ENCODE measurements around the gene SCNN1G.

Gene SCNN1G

DNA sequence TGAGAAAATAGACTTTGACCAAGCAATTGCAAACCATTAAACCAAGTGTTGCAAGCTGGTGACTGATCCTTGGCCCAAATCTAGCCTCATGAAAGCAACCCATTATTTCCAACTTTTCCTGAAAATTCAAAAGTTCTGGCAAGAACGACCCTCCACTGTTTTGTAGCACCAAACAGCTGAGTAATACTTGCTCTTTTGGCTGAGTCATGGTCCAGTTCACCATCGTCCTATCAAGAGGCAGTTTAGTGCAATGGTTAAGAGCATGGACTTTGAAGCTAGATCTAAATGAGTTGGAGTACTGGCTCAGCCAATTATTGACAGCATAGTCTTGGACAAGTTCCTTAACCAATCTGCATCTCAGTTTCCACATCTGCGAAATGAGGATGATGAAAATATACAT lies 31.3 kb downstream of the SCNN1G start:
- ATAC-seq (ENCODE audit: low read depth) (no peak), DNase-seq (ENCODE audit: low spot score) (no peak)
- Histone ChIP-seq H3K4me1 (ENCODE audit: insufficient read depth, poor library complexity, severe bottlenecking) (no peaks in the 10 kb centered on the region), H3K36me3 (ENCODE audit: low read depth) (no peaks in the 10 kb centered on the region), H3K4me3 (ENCODE audit: severe bottlenecking) (no peak overlapping the region), H3K27ac (ENCODE audit: poor library complexity, severe bottlenecking) (no peak overlapping the region), H3K27me3 (ENCODE audit: insufficient read depth, poor library complexity, severe bottlenecking) (no peaks in the 10 kb centered on the region), H3K9me3 (ENCODE audit: severe bottlenecking) (no peaks in the 10 kb centered on the region)
- TF ChIP-seq, protein P1, sequence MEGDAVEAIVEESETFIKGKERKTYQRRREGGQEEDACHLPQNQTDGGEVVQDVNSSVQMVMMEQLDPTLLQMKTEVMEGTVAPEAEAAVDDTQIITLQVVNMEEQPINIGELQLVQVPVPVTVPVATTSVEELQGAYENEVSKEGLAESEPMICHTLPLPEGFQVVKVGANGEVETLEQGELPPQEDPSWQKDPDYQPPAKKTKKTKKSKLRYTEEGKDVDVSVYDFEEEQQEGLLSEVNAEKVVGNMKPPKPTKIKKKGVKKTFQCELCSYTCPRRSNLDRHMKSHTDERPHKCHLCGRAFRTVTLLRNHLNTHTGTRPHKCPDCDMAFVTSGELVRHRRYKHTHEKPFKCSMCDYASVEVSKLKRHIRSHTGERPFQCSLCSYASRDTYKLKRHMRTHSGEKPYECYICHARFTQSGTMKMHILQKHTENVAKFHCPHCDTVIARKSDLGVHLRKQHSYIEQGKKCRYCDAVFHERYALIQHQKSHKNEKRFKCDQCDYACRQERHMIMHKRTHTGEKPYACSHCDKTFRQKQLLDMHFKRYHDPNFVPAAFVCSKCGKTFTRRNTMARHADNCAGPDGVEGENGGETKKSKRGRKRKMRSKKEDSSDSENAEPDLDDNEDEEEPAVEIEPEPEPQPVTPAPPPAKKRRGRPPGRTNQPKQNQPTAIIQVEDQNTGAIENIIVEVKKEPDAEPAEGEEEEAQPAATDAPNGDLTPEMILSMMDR (IDR thresholded peaks at IDR 0.05; ENCODE audit: poor library complexity, severe bottlenecking), result no peak

DNA sequence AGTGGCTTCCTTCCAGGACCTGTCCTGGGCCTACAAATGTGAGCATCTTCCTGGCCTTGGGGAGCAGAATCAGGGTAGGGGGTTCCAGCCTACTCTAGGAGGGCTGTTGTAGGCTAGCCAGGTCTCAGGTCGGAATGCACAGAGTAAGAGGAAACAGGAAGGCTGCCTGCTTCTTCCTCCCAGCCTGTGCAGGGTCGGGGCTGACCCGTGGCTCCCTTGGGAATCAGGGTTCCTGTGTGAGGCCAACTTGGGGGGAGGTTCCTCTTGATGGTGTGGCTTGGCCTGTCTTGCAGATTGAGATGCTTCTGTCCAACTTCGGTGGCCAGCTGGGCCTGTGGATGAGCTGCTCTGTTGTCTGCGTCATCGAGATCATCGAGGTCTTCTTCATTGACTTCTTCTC lies 32.3 kb downstream of the SCNN1G start:
- TF ChIP-seq, protein P1 (IDR thresholded peaks at IDR 0.05; ENCODE audit: poor library complexity, severe bottlenecking), result no peak
- Histone ChIP-seq H3K4me1 (ENCODE audit: insufficient read depth, poor library complexity, severe bottlenecking) (no peaks in the 10 kb centered on the region), H3K27me3 (ENCODE audit: insufficient read depth, poor library complexity, severe bottlenecking) (no peaks in the 10 kb centered on the region), H3K36me3 (ENCODE audit: low read depth) (no peaks in the 10 kb centered on the region), H3K4me3 (ENCODE audit: severe bottlenecking) (no peak overlapping the region), H3K9me3 (ENCODE audit: severe bottlenecking) (no peaks in the 10 kb centered on the region), H3K27ac (ENCODE audit: poor library complexity, severe bottlenecking) (no peak overlapping the region)
- ATAC-seq (ENCODE audit: low read depth) (no peak), DNase-seq (ENCODE audit: low spot score) (no peak)

DNA sequence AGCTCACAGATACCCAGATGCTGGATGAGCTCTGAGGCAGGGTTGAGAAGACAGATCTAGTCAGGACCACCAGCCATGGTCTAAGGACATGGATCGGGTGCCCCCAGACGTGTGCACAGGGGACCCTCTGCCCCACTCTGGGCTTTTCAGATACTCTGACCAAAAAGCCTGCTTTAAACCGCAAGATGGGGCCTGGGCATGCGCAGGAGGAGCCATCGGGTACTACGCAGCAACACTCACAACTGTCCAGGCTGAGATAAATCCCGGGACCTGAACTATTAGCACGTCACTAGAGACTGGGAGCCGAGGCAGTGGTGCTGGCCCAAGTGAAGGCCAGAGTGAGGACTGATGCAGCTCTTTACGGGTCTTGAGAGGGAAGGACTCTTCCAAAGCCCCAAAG lies 32.9 kb downstream of the SCNN1G start:
- Histone ChIP-seq H3K4me3 (ENCODE audit: severe bottlenecking) (no peak overlapping the region), H3K27ac (ENCODE audit: poor library complexity, severe bottlenecking) (no peak overlapping the region), H3K27me3 (ENCODE audit: insufficient read depth, poor library complexity, severe bottlenecking) (no peaks in the 10 kb centered on the region), H3K9me3 (ENCODE audit: severe bottlenecking) (no peaks in the 10 kb centered on the region), H3K36me3 (ENCODE audit: low read depth) (no peaks in the 10 kb centered on the region), H3K4me1 (ENCODE audit: insufficient read depth, poor library complexity, severe bottlenecking) (no peaks in the 10 kb centered on the region)
- DNase-seq (ENCODE audit: low spot score) (no peak), ATAC-seq (ENCODE audit: low read depth) (no peak)
- TF ChIP-seq, protein P1 (IDR thresholded peaks at IDR 0.05; ENCODE audit: poor library complexity, severe bottlenecking), result no peak

DNA sequence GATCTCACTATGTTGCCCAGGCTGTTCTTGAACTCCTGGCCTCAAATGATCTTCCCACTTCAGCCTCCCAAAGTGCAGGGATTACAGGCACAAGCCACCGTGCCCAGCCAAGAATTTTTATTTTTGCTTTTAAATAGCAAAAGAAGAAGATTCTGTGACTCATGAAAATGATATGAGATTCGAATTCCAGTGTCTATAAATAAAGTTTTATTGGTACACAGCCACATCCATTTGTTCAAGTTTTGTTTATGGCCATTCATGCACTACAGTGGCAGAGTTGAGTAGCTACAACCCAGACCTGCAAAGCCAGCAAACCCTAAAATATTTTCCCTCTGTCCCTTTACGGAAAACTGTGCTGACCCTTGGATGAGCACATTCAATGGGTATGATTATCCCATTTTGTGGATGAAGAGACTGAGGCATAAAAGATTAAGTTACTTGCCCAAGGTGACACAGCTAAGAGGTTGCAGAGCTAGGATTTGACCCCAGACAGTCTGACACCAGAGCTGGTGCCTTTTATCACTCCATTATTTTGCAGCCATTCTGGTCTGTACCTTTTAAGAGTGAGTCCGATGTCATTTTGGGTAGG lies 34.2 kb downstream of the SCNN1G start:
- Histone ChIP-seq H3K4me1 (ENCODE audit: insufficient read depth, poor library complexity, severe bottlenecking) (no peaks in the 10 kb centered on the region), H3K4me3 (ENCODE audit: severe bottlenecking) (no peak overlapping the region), H3K27ac (ENCODE audit: poor library complexity, severe bottlenecking) (no peak overlapping the region), H3K9me3 (ENCODE audit: severe bottlenecking) (no peaks in the 10 kb centered on the region), H3K36me3 (ENCODE audit: low read depth) (no peaks in the 10 kb centered on the region), H3K27me3 (ENCODE audit: insufficient read depth, poor library complexity, severe bottlenecking) (no peaks in the 10 kb centered on the region)
- DNase-seq (ENCODE audit: low spot score) (no peak), ATAC-seq (ENCODE audit: low read depth) (no peak)
- TF ChIP-seq, protein P1 (IDR thresholded peaks at IDR 0.05; ENCODE audit: poor library complexity, severe bottlenecking), result no peak

DNA sequence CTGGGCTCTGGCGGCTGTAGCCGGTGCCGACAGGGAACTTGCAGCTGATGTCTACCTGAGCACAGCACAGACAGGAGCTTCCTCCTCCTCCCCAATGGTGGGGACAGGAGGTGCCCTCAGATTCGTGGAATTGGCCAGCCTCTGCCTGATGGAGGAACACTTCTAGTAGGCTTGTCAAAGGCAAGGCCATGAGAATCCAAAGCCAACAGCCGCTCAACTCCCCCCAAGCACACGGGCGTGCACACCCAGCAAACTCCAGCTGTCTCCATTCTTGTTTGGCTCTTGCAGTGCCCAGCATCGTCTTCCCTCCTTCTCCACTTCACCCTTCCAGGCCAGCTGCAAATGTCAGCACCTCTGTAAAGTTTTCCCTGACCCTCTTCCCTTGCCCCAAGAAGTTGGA lies 35.1 kb downstream of the SCNN1G start:
- Histone ChIP-seq H3K36me3 (ENCODE audit: low read depth) (no peaks in the 10 kb centered on the region), H3K9me3 (ENCODE audit: severe bottlenecking) (no peaks in the 10 kb centered on the region), H3K27ac (ENCODE audit: poor library complexity, severe bottlenecking) (no peak overlapping the region), H3K4me1 (ENCODE audit: insufficient read depth, poor library complexity, severe bottlenecking) (no peaks in the 10 kb centered on the region), H3K4me3 (ENCODE audit: severe bottlenecking) (no peak overlapping the region), H3K27me3 (ENCODE audit: insufficient read depth, poor library complexity, severe bottlenecking) (no peaks in the 10 kb centered on the region)
- DNase-seq (ENCODE audit: low spot score), result no peak
- ATAC-seq (ENCODE audit: low read depth), result no peak
- TF ChIP-seq, protein P1 (IDR thresholded peaks at IDR 0.05; ENCODE audit: poor library complexity, severe bottlenecking), result no peak

Measured in RWPE2 (cell line).